ENCODE results near the gene HINFP. TPM values are rescaled to one million over a fixed set of nuclear protein-coding genes. Genes with fewer than 3 reads are reported as not detected.

The HINFP gene
- total and polyA plus RNA-seq, 9 of the 15 experiments (the other 6 are each of a cell fraction or from before 2014, with no cell fraction given) = 13.8 to 34.1 (median 22.5) TPM

- no peak overlapping the region for H3K9ac ChIP-seq (ENCODE audit: insufficient read depth in 1 of 2, low read depth in 2 of 2, low read length in 2 of 2)
- H3K36me3 ChIP-seq (ENCODE audit: control insufficient read depth, insufficient read depth, low read length) = peaks cover 91% of the 10 kb centered on the region
- DNase-seq (ENCODE audit: extremely low read depth in 1 of 4, low spot score in 3 of 4) (no peak), ATAC-seq (no peak), FAIRE-seq (no peak)
- H3K27me3 ChIP-seq (ENCODE audit: control insufficient read depth in 2 of 2, insufficient read depth in 2 of 2, low read length in 2 of 2) = no peaks in the 10 kb centered on the region
- H3K4me2 ChIP-seq (ENCODE audit: insufficient read depth, low read length) = no peak overlapping the region
- peaks cover 12% of the 10 kb centered on the region for H3K79me2 ChIP-seq (ENCODE audit: control insufficient read depth, insufficient read depth, low read length)
- H3K4me1 ChIP-seq (replicated peaks in 1 of 2; ENCODE audit: control insufficient read depth in 2 of 2, insufficient read depth in 2 of 2, low read length in 2 of 2) = peaks cover 12 to 13% of the 10 kb centered on the region in 2 experiments
- H2AFZ ChIP-seq (ENCODE audit: low read depth, low read length) = no peak overlapping the region
- H3K27ac ChIP-seq (ENCODE audit: extremely low read depth, low read depth, low read length) = no peak overlapping the region
- no peak overlapping the region for H3K4me3 ChIP-seq
- H4K20me1 ChIP-seq (replicated peaks; ENCODE audit: control insufficient read depth, insufficient read depth, low read length) = peaks cover 12% of the 10 kb centered on the region; the same call in 1 of the 2 replicates
- H3K9me3 ChIP-seq (replicated peaks; ENCODE audit: control insufficient read depth, insufficient read depth, low read depth, low read length) = no peaks in the 10 kb centered on the region
- intact Hi-C loops (cut with micrococcal nuclease) = no loop called here
- TF ChIP-seq JUNB (CRISPR knock-in tag; conservative IDR thresholded peaks at IDR 0.05) = no peak
- TF ChIP-seq, protein P1, sequence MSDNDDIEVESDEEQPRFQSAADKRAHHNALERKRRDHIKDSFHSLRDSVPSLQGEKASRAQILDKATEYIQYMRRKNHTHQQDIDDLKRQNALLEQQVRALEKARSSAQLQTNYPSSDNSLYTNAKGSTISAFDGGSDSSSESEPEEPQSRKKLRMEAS (CRISPR knock-in tag; IDR thresholded peaks at IDR 0.05) = no peak
- TF ChIP-seq ADNP (tag; IDR thresholded peaks at IDR 0.05) = no peak
- no peak for TF ChIP-seq RFX5 (IDR thresholded peaks at IDR 0.05; ENCODE audit: low read depth, low read length)
- TF ChIP-seq MAFG (tag; conservative IDR thresholded peaks at IDR 0.05) = no peak
- no peak for TF ChIP-seq MTA2 (IDR thresholded peaks at IDR 0.05; ENCODE audit: low read depth)
- TF ChIP-seq, protein P2, sequence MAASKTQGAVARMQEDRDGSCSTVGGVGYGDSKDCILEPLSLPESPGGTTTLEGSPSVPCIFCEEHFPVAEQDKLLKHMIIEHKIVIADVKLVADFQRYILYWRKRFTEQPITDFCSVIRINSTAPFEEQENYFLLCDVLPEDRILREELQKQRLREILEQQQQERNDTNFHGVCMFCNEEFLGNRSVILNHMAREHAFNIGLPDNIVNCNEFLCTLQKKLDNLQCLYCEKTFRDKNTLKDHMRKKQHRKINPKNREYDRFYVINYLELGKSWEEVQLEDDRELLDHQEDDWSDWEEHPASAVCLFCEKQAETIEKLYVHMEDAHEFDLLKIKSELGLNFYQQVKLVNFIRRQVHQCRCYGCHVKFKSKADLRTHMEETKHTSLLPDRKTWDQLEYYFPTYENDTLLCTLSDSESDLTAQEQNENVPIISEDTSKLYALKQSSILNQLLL (CRISPR knock-in tag; IDR thresholded peaks at IDR 0.05; ENCODE audit: borderline replicate concordance) = no peak
- TF ChIP-seq, protein P3, sequence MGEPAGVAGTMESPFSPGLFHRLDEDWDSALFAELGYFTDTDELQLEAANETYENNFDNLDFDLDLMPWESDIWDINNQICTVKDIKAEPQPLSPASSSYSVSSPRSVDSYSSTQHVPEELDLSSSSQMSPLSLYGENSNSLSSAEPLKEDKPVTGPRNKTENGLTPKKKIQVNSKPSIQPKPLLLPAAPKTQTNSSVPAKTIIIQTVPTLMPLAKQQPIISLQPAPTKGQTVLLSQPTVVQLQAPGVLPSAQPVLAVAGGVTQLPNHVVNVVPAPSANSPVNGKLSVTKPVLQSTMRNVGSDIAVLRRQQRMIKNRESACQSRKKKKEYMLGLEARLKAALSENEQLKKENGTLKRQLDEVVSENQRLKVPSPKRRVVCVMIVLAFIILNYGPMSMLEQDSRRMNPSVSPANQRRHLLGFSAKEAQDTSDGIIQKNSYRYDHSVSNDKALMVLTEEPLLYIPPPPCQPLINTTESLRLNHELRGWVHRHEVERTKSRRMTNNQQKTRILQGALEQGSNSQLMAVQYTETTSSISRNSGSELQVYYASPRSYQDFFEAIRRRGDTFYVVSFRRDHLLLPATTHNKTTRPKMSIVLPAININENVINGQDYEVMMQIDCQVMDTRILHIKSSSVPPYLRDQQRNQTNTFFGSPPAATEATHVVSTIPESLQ (CRISPR knock-in tag; IDR thresholded peaks at IDR 0.05) = no peak
- TF ChIP-seq EHMT2 (IDR thresholded peaks at IDR 0.05) = no peak
- no peak for TF ChIP-seq HOXB6 (CRISPR knock-in tag; IDR thresholded peaks at IDR 0.05; ENCODE audit: borderline replicate concordance)
- TF ChIP-seq TBL1XR1 (IDR thresholded peaks at IDR 0.05; ENCODE audit: low read length in 2 of 2) = no peak
- TF ChIP-seq KAT7 (CRISPR knock-in tag; IDR thresholded peaks at IDR 0.05; ENCODE audit: borderline replicate concordance) = no peak
- no peak for TF ChIP-seq YY1 (IDR thresholded peaks at IDR 0.05; ENCODE audit: borderline replicate concordance in 1 of 3, control insufficient read depth in 1 of 3, extremely low read depth in 1 of 3, insufficient read depth in 3 of 3, insufficient read length in 1 of 3, insufficient replicate concordance in 2 of 3, low read depth in 1 of 3, low read length in 2 of 3)
- TF ChIP-seq RBM17 (IDR thresholded peaks at IDR 0.05; ENCODE audit: borderline replicate concordance, low read depth, low read length) = no peak
- in situ Hi-C loops (cut with MboI) = no loop called here
- WGBS (ENCODE audit: insufficient coverage, low coverage, missing lambda C conversion rate) = 90% methylated on average over 5 of the region's 5 CpGs
- POLR2A ChIA-PET = interaction anchor here (0.6 to 2.6 kb wide), 4 partner anchors 20 to 208 kb away, joined by 3 to 8 read pairs (median 3); partner anchors contain the start of gene VPS11
- BruUV-seq (replicated peaks) = no TSS peak
- CTCF ChIA-PET (ENCODE audit: low intra/inter-chr PET ratio) = no interaction called here
- H3K9me1 ChIP-seq (ENCODE audit: control insufficient read depth, insufficient read depth, low read length) = no peaks in the 10 kb centered on the region
Measured at GRCh38 chr11:119114351-119114750, 7.0 kb upstream of the HINFP start.
